NT2/D1 (cell line): ENCODE data around the gene AK3.

Experiments used
- SUZ12 ChIP-seq: IDR thresholded peaks from 2 replicates; pipeline ENCODE4 v1.6.1; 2011; ENCODE audit not compliant: insufficient read length, insufficient read depth; ENCODE audit errors: extremely low read depth
- ZNF274 ChIP-seq: IDR thresholded peaks from 2 replicates; pipeline ENCODE4 v1.6.1; 2011; ENCODE audit warnings: mild to moderate bottlenecking, low read depth, low read length

DNA sequence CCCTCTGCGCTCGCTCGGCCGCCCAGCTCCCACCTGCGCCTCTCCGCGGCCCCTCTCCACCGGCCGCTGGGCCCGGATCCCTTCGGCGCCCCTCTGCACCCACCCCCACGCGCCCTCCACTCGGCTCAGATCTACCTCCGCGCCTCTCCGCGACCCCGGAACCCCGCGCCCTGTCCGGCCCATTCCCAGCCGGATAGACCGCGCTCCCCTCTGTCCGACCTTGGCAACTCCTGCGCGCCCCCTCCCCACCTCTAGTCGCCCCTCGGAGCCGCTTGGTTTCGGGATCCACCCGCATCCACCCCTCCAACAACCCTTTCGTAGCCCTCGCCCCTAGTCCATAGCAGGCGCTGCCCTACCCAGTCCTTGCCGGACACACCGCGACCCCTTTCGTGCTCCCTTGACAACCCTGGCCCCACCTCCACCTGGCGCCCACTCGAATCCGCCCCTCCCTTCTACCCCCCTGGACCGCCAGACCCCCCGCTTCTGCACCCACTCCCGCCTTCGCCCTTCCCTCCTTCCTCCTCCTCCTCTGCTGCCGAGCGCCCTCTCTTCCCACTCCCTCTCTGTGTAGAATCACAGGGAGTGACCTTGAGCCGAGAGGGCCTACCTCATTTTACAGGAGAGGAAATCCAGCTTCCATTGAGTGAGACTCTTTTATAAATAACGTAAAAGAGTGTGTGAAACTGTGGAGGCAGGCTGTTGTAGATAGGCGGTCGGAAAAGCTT, 525 bp upstream of the AK3 start:
- no peak for TF ChIP-seq ZNF274
- no peak for TF ChIP-seq SUZ12
